Measurements from ENCODE around the gene POLN.
A peak's percentile ranks its signal among the peaks of the same experiment; 100 is the strongest.

Gene POLN

DNA sequence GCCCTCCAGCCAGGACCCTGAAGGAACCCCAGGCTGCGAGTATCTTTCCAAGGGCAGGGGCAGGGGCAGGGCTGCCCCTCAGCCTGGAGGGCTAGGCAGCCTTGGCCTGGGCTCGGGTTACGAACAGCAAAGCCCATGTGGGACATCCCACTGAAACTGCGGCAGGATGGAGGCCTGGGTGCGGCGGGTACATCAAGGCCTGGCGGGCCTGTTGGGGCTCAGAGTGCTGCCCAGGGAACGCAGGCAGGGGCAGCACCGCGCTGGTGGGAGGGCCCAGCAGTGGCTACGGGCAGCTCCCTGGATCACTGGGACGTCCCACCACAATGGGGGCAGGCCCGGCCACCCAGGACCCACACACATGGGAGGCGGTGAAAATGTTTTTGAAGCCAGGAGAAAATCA lies 171.9 kb downstream of the POLN start:
- no peak for DNase-seq (ENCODE audit: low spot score)

DNA sequence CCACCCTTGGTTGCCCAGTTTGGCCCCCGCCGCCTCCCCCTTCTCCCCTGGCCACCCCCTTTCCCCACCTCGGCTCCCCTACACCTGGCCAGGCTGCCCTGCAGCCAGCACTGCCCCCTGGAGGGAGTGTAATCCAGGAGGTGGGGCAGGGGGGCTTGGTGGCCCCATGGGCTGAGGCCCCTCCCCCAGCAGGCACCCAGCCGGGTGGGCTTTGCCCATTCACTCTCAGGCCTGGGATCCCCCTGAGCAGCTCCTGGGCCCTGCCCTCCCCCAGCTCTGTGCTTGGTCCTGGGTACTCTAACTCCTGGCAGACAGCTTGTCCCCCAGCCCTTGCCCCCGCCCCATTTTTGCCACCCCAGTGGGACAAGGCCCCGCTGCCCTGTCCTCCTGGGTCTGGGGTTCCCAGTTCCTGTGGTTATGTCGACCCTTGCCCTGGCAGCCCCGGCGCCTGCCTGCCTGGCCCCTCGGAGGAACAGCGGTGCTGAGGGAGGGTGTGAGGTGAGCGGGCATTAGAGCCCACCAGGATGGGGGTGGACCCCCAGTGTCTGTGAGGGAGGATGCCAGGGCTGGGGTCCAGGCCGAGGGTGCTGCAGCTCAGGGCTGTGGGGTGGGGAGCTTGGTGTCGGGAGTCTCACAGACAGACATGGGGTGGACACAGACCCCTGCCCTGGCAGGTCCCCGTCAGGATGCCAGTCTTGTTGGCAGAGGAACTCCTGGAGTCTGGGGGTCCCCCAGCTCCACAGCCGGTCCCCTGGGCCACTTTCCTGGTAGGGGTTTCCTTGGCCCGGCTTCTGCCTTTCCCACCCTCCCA lies 172.6 kb downstream of the POLN start:
- DNase-seq (ENCODE audit: low spot score): no peak

DNA sequence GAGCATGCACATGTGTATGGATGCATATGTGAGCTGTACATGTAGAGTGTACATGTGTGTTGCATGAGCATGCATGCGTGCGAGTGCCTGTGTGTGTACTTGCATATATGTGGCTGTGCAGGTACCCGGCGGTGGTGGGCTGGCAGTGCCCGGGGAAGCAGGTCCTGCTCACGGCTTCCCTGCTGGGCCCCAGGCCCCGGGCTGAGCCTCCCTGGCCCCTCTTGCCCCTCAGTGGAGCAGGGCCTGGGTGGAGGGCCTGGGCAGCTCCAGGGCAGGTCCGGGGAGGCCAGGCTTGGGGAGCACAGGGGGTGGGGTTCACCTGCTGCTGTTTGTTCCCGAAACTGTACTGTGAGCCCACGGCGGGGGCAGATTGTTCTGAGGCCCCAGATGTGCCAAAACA lies 173.4 kb downstream of the POLN start:
- DNase-seq (ENCODE audit: low spot score): no peak

DNA sequence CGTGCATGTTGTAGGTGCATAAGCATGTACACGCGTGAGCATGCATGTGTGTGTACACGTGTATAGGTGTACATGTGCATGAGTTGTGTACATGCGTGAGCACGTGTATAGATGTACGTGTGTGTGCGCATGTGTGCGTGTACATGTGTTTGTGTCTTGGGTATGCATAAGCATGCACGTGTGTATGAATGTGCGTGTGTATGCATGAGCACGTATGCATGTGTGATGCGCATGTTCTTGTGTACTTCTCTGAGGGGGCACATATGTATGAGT lies 173.8 kb downstream of the POLN start:
- DNase-seq (ENCODE audit: low spot score): no peak

DNA sequence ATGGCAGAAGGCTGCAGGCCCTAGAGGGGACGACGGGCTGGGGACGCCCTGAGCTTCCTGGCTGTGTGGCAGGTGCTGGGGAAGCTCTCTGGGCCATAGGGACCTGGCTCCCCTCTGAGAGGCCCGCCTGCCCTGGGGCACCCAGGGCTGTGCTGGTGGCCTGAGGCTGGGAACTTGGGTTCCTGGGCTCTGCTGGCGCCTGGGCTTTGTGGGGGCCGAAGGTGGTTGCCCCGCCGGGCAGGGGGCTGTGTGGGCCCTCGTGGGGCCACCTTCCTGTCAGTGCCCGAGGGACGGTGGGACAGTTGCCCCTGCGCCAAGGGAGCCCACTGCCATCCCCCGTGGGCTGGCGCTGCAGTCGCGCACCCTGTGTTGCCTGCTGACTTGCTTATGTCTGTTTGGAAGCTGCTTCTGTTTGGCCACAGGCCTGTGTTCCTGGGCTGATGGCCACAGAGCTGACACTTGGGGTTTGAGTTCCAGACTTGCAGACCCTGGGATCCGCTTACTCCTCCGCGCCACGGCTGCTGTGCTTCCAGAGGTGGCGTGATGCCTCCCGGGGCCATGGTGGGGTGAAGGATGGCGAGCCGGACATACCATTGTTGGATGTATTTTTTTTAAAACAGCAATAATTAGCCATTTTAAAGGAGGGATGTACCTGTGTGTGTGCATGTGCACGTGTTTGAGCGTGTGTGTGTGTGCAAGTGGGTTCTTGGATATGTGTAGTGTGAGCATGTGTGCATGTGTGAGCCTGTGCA lies 174.3 kb downstream of the POLN start:
- no peak for DNase-seq (ENCODE audit: low spot score)

DNA sequence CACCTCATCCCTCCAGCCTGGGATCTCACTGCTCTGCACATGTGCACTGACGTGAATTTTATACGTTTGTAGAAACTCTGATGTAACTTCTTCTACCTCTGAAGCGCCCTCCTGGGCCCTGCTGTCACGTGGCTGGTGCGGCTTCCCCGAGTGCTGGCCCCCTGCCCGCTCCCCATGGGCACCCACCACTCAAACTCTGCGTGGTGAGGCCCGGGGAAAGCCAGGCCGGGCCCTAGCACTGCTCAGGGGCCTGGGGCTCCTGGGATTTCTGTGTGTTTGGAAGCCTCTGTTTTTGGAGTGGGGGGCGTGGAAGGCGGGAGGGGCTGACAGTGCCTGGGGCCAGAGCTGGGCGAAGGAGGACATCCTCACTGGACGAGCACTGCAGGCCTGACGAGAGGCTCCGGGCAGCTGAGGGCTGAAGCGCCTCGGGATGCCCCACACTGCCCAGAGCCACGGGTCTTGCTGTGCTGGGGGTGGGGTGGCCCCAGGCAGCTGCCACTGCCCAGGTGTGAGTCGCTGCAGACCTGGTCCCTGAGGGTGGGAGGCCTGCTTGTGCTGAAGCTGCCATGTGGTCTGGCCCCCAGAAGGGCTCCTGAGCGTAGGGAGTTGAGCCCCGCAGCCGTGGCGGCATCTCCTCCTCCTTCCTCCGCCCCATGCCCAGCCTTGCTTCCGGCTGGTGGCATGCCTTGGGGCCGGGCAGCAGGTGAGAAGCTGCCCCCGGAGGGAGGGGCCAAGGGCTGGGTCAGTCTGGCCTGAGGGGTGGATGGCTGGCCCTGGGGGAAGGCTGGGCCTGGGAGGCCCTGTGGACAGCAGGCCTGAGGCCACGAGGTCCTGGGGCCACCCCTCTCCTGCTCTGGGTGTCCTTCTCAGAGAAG lies 175.1 kb downstream of the POLN start:
- no peak for DNase-seq (ENCODE audit: low spot score)

DNA sequence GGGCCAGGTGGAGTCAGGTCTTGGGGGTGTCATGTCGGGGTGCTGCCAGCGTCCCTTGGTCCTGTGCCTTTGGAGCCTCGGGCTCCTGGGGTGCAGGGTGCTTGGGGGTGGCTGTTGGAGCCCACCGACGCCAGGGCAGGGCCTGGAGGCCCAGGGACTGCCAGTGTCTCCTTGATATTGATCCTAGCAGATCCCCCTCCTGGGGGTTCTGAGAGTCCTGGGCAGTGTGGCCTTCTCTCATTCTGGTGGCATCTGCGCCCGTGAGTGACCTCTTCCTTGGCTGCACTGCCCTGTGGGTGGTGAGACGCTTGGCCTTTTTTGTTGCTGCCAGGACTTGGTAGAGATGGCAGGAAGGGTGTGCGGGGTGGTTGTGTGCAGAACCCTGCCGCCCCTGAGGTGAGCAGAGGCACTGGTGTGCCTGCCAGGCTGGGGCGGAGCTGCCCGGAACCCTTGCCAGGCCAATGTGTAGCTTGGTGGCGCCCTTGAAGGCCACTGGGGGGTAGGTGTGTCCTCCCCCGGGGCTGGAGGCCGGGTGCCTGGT lies 175.8 kb downstream of the POLN start:
- DNase-seq (ENCODE audit: low spot score): no peak

DNA sequence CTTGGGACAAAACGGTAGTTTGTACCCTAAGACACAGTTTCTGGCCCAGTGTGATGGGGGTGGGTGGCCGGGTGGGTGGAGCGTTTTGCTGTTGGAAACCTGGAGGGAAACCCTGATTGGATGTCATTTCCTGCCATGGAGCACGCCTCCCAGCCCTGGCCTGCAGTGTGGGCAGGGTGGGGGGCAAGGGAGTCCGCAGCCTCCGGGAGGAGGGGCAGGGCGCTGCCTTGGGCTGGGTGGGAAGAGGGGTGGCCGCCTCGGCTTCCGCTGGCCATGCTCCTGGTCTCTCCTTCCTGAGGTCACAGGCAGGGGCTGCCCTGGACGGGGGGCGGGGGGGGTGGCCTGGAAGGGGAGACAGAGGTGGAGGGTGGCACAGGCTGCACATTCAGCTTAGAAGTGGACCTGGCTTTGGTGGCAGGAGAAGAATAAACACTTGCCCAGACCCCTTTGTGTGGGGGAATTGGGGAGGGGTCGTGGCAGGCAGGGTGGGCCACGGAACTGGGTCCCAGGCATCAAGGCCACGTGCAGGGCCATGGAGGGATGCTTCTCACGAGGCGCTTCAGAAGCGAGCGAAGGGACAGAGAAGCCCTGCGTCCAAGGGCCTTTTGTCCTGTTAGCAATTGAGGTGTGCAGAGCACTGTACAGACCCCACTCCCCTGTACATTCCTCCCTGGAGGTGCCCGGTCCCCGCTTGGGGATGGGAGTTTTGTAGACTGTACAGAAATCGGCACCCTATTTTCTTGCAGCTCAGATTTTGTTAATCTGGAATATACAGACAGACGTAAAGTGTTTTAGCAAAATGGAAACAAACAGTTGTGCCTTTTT lies 176.6 kb downstream of the POLN start:
- no peak for DNase-seq (ENCODE audit: low spot score)

DNA sequence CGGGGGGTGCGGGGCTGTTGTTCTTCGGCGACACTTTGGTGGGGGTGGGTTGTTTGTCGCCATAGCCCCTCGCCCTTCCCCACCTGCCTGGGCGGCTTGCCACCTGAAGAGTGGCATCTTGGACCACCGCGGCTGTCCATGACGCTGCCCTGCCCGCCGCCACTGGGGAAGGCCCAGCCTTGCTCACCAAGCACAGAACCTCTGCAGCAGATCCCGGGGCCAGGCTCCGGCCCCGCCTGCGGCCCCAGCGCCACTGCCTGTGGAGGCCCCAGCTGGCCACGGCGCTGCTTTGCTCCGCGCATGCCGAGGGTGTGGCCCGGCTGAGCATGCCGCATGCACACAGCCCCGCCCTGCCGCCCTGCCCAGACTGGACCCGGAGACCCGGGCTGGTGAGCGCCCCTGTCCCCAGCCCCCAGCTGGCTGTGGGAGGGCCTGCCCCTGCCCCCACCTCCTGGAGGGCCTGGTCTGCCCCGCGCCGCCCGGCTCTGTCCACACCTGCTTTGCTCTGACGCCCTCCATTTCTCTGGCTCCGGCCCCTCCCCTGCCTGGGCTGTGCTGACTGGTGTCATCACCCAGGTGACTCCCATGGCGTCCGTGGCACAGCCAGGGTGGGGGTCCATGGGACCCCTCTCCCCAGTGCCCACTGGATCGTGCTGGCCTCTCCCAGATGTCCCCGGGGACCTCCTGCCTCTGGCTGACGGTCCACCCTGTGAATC lies 177.5 kb downstream of the POLN start:
- no peak for DNase-seq (ENCODE audit: low spot score)

DNA sequence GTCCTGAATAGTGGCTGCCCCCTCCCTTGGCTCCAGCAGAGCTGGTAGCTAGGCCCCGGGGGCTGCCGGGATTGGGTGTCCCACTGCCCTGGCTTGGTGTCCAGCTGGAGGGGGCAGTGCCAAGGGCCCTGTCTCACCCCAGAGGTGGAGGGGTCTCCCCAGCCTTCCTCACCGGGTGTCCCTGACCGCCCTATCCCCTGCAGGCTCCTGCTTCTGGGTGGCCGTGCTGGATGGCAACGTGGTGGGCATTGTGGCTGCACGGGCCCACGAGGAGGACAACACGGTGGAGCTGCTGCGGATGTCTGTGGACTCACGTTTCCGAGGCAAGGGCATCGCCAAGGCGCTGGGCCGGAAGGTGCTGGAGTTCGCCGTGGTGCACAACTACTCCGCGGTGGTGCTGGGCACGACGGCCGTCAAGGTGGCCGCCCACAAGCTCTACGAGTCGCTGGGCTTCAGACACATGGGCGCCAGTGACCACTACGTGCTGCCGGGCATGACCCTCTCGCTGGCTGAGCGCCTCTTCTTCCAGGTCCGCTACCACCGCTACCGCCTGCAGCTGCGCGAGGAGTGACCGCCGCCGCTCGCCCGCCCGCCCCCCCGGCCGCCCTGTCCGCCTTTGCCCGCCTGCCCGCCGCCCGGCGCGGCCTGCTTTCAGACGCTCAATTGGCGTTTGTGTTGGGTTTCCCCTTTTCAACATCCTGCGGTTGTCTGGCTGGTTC lies 178.2 kb downstream of the POLN start:
- DNase-seq (ENCODE audit: low spot score): no peak

DNA sequence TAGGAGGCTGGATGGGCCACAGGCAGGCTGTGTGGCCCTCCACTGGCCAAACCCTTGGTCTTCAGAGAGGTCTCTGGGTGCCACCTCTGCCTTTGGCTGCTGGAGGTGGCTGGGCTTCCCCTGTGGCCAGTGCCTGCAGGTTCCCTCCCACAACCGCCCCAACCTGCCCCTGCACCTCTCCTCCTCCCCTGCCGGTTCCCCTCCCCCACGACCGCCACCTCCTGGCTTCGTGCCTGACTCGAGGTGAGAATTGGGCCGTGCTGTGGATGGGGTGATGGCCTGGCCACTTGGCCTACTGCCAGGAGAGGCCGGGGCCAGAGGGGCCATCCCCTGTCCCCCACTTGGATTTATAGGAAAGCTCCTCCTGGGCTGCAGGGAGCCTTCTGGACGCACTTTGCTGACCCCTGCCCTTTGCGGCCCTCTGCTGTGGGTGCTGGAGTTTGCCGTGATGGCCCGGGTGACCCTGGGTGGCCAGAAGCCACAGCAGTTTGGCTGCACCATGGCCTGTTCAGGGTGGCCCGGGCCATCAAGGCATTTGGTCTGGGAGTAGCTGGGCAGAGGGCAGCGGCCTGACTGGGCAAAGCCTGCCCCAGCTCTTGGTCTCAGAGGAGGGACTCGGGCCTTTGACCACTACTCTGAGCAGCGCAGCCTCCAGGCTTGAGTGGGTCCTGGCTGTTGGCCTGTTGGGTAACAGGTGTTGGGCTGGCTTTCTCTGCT lies 179.0 kb downstream of the POLN start:
- DNase-seq (ENCODE audit: low spot score): no peak

DNA sequence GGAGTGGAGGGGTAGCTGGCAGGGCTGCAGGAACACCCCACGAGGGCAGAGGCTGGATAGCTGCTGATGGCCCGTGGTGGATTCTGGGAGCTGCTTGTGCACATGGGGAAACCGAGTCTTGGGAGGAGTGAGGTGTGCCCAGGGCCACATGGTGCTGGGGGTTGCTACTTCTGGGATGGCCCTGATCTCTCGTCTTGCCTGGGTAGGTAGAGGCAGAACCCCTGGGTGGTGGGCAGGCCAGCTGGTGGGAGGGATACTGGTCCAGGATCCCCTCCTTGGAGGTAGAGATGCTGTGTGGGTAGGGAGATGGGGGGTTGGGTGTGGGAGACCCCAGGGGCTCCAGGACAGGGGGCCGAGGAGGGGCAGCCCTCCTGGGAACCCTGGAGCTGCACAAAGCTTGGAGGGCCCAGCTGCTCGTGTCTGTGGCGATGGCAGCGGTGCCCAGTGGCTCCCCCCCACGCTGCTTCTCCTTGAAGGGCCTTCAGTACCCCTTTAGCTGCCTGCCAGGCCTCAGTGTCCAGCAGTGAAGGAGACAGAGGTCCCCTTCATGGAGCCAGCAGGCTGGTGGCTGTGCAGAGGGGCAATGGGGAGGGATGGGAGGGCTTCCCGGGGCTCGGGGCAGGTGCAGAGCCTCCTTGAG lies 179.6 kb downstream of the POLN start:
- DNase-seq (ENCODE audit: low spot score): no peak

DNA sequence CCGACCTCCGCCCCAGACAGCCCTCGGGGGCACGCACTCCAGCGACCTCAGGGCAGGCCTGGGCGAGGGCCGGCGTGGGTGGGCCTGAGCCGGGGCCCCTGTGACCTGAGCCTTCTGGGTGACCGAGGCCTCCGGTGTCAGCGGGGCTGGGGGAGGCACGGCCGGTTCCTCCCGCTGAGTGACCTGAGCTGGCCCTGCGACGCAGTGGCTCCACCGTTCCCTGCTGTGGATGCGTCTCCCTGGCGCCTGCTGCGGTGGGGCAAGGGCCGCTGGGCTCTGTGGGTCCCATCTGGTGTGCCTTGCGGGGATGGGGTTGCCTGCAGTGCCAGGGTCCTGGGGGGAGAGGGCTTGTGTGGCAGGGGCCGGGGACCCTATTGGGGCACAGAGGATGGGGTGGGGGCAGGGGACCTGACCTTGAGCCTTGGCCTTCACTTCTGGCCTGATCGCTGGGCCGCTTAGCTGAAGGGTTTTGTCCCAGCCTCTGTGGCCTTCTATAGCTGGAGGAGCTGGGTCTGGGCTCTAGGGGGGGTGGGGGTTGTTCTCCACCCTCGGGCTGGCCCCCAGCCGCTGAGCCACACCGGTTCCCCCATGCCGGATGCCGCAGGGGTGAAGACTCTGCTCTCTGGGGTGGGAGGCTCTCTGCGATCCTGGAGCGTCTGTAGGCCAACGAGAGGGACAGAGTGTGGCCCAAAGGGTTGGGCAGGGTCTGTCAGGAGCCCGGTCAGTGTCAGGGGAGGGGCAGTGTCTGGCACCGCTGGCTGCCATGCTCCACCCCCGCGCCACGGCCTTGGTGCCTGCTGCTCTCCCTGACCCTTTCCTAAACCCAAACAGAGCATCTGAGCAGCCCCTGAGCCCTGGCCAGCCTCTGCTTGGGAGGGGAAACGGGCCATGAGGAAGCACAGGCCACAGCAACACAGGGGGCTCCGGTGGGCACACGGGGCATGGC lies 180.5 kb downstream of the POLN start:
- DNase-seq (ENCODE audit: low spot score): no peak

DNA sequence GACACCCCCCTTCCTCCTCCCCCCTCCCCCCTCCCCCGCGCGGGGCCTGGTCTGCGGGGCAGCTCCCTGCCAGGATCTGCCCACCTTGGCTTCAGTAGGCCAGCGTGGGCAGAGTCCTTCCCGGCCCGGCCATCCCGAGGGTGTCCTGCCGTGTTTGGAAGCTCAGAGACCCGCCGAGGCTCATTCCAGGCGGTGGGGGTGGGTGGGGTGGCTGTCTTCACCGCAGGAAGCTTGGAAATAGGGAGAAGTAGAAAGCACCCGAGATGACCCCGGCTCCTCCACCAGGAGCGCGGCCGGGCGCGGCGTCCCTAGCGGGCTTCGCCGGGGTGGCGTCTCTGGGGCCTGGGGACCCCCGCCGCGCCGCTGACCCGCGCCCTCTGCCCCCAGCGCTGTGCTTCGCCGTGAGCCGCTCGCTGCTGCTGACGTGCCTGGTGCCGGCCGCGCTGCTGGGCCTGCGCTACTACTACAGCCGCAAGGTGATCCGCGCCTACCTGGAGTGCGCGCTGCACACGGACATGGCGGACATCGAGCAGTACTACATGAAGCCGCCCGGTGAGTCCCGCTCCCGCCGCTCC lies 181.2 kb downstream of the POLN start:
- peak; percentile 50 for DNase-seq (ENCODE audit: low spot score)

DNA sequence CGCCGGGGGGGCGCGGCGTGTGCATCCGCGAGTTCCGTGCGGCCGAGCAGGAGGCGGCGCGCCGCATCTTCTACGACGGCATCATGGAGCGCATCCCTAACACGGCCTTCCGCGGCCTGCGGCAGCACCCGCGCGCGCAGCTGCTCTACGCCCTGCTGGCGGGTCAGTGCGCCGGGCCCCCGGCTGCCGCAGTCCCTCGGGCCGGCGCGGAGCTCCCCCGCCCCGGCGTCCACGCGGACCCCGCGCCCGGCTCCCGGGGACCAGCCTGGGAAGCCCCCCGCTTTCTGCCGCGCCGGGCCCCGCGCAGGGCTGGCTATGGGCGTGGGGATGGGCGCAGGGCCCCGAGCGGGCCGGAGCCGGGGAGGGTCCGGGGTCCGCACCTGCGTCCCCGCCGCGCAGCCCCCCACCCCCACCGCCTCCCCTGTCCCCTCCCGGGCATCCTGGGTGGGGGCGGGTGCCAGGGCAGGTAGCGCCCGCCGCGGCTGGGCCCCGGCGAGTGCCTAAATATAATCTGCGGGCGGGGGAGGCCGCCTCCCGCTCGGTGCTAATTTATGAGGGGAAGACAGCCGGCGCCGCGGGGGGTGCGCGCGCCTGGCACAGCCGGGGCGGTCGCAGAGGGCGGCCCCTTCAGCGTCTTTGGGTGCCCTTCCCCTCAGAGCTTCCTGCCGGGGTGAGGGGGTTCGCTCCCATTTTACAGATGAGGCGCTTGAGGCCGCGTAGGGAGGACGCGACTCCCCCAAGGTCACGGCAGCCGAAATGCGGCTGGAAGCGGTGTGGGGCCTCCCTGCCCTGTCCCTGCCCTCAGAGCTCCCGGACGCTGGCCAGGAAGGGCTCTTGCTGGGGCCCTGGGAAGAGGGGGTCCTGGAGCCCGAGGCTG lies 182.0 kb downstream of the POLN start:
- DNase-seq (ENCODE audit: low spot score): no peak

DNA sequence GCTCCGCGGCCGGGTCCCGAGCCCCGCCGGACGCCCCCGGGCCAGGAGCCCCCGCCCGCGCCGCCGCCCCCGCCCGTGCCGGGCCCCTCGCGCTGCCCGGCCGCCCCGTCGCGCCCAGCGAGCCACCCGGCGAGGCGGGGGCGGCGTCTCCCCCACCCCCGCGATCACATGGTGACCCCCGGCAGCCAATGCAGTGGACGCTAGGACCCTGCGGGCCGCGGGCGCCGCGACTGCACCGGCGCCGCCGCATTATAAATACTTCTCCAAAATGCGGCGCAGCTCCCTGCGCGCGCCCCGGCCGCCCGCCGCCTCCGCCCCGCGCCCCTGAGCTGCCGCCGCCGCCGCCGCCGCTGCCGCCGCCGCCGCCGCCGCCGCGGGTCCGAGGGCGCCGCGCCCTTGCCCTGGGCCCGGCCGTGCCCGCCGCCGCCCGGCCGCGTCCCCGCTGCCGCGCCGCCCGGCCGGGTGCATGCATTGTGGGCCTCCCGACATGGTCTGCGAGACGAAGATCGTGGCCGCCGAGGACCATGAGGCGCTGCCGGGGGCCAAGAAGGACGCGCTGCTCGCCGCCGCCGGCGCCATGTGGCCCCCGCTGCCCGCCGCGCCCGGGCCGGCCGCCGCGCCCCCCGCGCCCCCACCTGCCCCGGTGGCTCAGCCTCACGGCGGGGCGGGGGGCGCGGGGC lies 182.7 kb downstream of the POLN start, which contains the start of gene NAT8L:
TSS of gene NAT8L (plus strand) at position 282 of the 680 bp plus-strand sequence. CDS start at position 467, 185 bp downstream.
- DNase-seq (ENCODE audit: low spot score): peak; percentile 27
